Activated T-helper 2 cell treated with anti-CD3 and anti-CD28 coated beads, Interferon-gamma antibody, Interleukin-2, Interleukin-4, amounts not matched to agents 10 μg/mL and 5 μg/mL and 100 μg/mL, durations not matched to agents 14 hours and 24 hours and 36 hours (primary cell): ENCODE measurements around the gene ERBB4. TPM values are rescaled to one million over a fixed set of nuclear protein-coding genes. Genes with fewer than 3 reads are reported as not detected.
"Not testable (repeated sequence)": the region's sequence is repeated elsewhere in the genome, so short reads cannot be mapped to it uniquely, and the experiment has no call there.

Experiments
- DNase-seq: peaks from one replicate; pipeline ENCODE4 v3.0.0; 2021; ENCODE audit warnings: low spot score
- H3K27ac Mint-ChIP-seq: one replicate; pipeline ENCODE4 v1.8.0; 2021; ENCODE audit warnings: mixed read lengths
- H3K27me3 Mint-ChIP-seq: one replicate; pipeline ENCODE4 v1.8.0; 2021; ENCODE audit warnings: low read depth, mixed read lengths
- H3K36me3 Mint-ChIP-seq: one replicate; pipeline ENCODE4 v1.8.0; 2021; ENCODE audit warnings: low read depth, mixed read lengths
- H3K4me1 Mint-ChIP-seq: one replicate; pipeline ENCODE4 v1.8.0; 2021; ENCODE audit warnings: low read depth, mixed read lengths
- H3K4me3 Mint-ChIP-seq: one replicate; pipeline ENCODE4 v1.8.0; 2021; ENCODE audit warnings: low read depth, mild to moderate bottlenecking, moderate library complexity, mixed read lengths
- H3K9me3 Mint-ChIP-seq: one replicate; pipeline ENCODE4 v1.8.0; 2021; ENCODE audit warnings: mixed read lengths
- intact Hi-C: fragments of 100-400 bp; cut with micrococcal nuclease; formaldehyde crosslinking; loops from one replicate; pipeline ENCODE4 v1.15.1; 2023
- total RNA-seq: library from RNA; stranded (reverse); gene quantifications from 2 replicates; pipeline ENCODE4 v1.2.3, GENCODE V29; 2022

ERBB4 gene
- total RNA-seq, 1 donor from 2014 or later, result not detected

- Mint-ChIP-seq H3K36me3 (no peaks in the 10 kb centered on the region), H3K27me3 (no peaks in the 10 kb centered on the region), H3K27ac (no peak overlapping the region), H3K9me3 (peaks cover 4% of the 10 kb centered on the region), H3K4me3 (no peak overlapping the region), H3K4me1 (no peaks in the 10 kb centered on the region)
- intact Hi-C loops, result no loop called here
- no peak for DNase-seq
Observed at GRCh38 chr2:212112401-212112800, 426.2 kb downstream of the ERBB4 start.

GRCh38 chr2:212109792-212110680 is 428.6 kb downstream of the ERBB4 start:
- intact Hi-C loops, result no loop called here
- H3K27ac Mint-ChIP-seq, result no peak overlapping the region
- no peaks in the 10 kb centered on the region for H3K27me3 Mint-ChIP-seq
- DNase-seq, result no peak
- H3K9me3 Mint-ChIP-seq, result peaks cover 8% of the 10 kb centered on the region
- no peak overlapping the region for H3K4me3 Mint-ChIP-seq
- no peaks in the 10 kb centered on the region for H3K4me1 Mint-ChIP-seq
- H3K36me3 Mint-ChIP-seq, result no peaks in the 10 kb centered on the region

- no peak overlapping the region for H3K4me3 Mint-ChIP-seq
- H3K36me3 Mint-ChIP-seq, result no peaks in the 10 kb centered on the region
- H3K27me3 Mint-ChIP-seq, result no peaks in the 10 kb centered on the region
- H3K27ac Mint-ChIP-seq, result no peak overlapping the region
- no peaks in the 10 kb centered on the region for H3K4me1 Mint-ChIP-seq
- H3K9me3 Mint-ChIP-seq, result peaks cover 8% of the 10 kb centered on the region
- no peak for DNase-seq
- intact Hi-C loops, result no loop called here
Observed at GRCh38 chr2:212109217-212109616, 429.4 kb downstream of the ERBB4 start.

- Mint-ChIP-seq H3K27ac (no peak overlapping the region), H3K27me3 (no peaks in the 10 kb centered on the region), H3K4me1 (no peaks in the 10 kb centered on the region), H3K9me3 (peaks cover 7% of the 10 kb centered on the region), H3K36me3 (no peaks in the 10 kb centered on the region), H3K4me3 (no peak overlapping the region)
- intact Hi-C loops, result no loop called here
- DNase-seq, result no peak
Observed at GRCh38 chr2:212107989-212108388, 430.6 kb downstream of the ERBB4 start.

- H3K9me3 Mint-ChIP-seq, result peaks cover 5% of the 10 kb centered on the region
- H3K4me3 Mint-ChIP-seq, result no peak overlapping the region
- H3K4me1 Mint-ChIP-seq, result no peaks in the 10 kb centered on the region
- no peaks in the 10 kb centered on the region for H3K36me3 Mint-ChIP-seq
- no peak overlapping the region for H3K27ac Mint-ChIP-seq
- intact Hi-C loops, result no loop called here
- no peaks in the 10 kb centered on the region for H3K27me3 Mint-ChIP-seq
- no peak for DNase-seq
Observed at GRCh38 chr2:212107014-212107413, 431.6 kb downstream of the ERBB4 start.

GRCh38 chr2:212106536-212106935 is 432.1 kb downstream of the ERBB4 start:
- intact Hi-C loops, H3K27me3 Mint-ChIP-seq: not testable (repeated sequence)

GRCh38 chr2:212099658-212100057 is 438.9 kb downstream of the ERBB4 start:
- Mint-ChIP-seq H3K4me1 (no peaks in the 10 kb centered on the region), H3K27me3 (no peaks in the 10 kb centered on the region), H3K4me3 (no peak overlapping the region), H3K9me3 (no peaks in the 10 kb centered on the region), H3K27ac (no peak overlapping the region), H3K36me3 (no peaks in the 10 kb centered on the region)
- intact Hi-C loops, result no loop called here
- DNase-seq, result no peak

More at GRCh38 chr2:212106536-212106935, 432.1 kb downstream of the ERBB4 start:
- H3K4me1 Mint-ChIP-seq, DNase-seq, H3K9me3 Mint-ChIP-seq, H3K27ac Mint-ChIP-seq, H3K4me3 Mint-ChIP-seq, H3K36me3 Mint-ChIP-seq: not testable (repeated sequence)

GRCh38 chr2:212098966-212099365 is 439.6 kb downstream of the ERBB4 start:
- Mint-ChIP-seq H3K4me3 (no peak overlapping the region), H3K4me1 (no peaks in the 10 kb centered on the region), H3K27ac (no peak overlapping the region), H3K36me3 (no peaks in the 10 kb centered on the region), H3K9me3 (no peaks in the 10 kb centered on the region), H3K27me3 (no peaks in the 10 kb centered on the region)
- DNase-seq, result no peak
- intact Hi-C loops, result no loop called here

- Mint-ChIP-seq H3K27ac (no peak overlapping the region), H3K36me3 (no peaks in the 10 kb centered on the region), H3K4me1 (no peaks in the 10 kb centered on the region), H3K27me3 (no peaks in the 10 kb centered on the region), H3K9me3 (no peaks in the 10 kb centered on the region), H3K4me3 (no peak overlapping the region)
- intact Hi-C loops, result no loop called here
- no peak for DNase-seq
Observed at GRCh38 chr2:212097001-212097400, 441.6 kb downstream of the ERBB4 start.

GRCh38 chr2:212089873-212090272 is 448.7 kb downstream of the ERBB4 start:
- H3K4me1 Mint-ChIP-seq, result no peaks in the 10 kb centered on the region
- no peak overlapping the region for H3K4me3 Mint-ChIP-seq
- intact Hi-C loops, result no loop called here
- H3K9me3 Mint-ChIP-seq, result no peaks in the 10 kb centered on the region
- no peak overlapping the region for H3K27ac Mint-ChIP-seq
- no peaks in the 10 kb centered on the region for H3K27me3 Mint-ChIP-seq
- no peaks in the 10 kb centered on the region for H3K36me3 Mint-ChIP-seq
- no peak for DNase-seq

- intact Hi-C loops, result no loop called here
- H3K36me3 Mint-ChIP-seq, result no peaks in the 10 kb centered on the region
- H3K4me3 Mint-ChIP-seq, result no peak overlapping the region
- H3K9me3 Mint-ChIP-seq, result no peaks in the 10 kb centered on the region
- no peaks in the 10 kb centered on the region for H3K4me1 Mint-ChIP-seq
- no peak for DNase-seq
- no peaks in the 10 kb centered on the region for H3K27me3 Mint-ChIP-seq
- H3K27ac Mint-ChIP-seq, result no peak overlapping the region
Observed at GRCh38 chr2:212088353-212088752, 450.2 kb downstream of the ERBB4 start.

- Mint-ChIP-seq H3K27ac (no peak overlapping the region), H3K9me3 (no peaks in the 10 kb centered on the region), H3K4me1 (no peaks in the 10 kb centered on the region), H3K27me3 (no peaks in the 10 kb centered on the region), H3K4me3 (no peak overlapping the region), H3K36me3 (no peaks in the 10 kb centered on the region)
- intact Hi-C loops, result no loop called here
- DNase-seq, result no peak
Observed at GRCh38 chr2:212083492-212083891, 455.1 kb downstream of the ERBB4 start.

- no peak for DNase-seq
- H3K4me3 Mint-ChIP-seq, result no peak overlapping the region
- H3K4me1 Mint-ChIP-seq, result peaks cover 4% of the 10 kb centered on the region
- no peaks in the 10 kb centered on the region for H3K9me3 Mint-ChIP-seq
- no peaks in the 10 kb centered on the region for H3K36me3 Mint-ChIP-seq
- no peaks in the 10 kb centered on the region for H3K27me3 Mint-ChIP-seq
- intact Hi-C loops, result no loop called here
- no peak overlapping the region for H3K27ac Mint-ChIP-seq
Observed at GRCh38 chr2:212078103-212078502, 460.5 kb downstream of the ERBB4 start.
